A549 (cell line): ENCODE data around the gene DLGAP1. TPM values are rescaled to one million over a fixed set of nuclear protein-coding genes. Genes with fewer than 3 reads are reported as not detected.

Source experiments
- ATAC-seq, 2 experiments: fragments of 200-7000 bp in 1 of 2; fragments of >200 bp in 1 of 2; cut with Nextera tagmentation in 1 of 2; cut with Tn5 transposase in 1 of 2; 3 replicates each; pipeline versions ENCODE4 v1.8.0 to v1.9.1; 2018 to 2020; ENCODE audit warnings: mild to moderate bottlenecking in 1 of 2, moderate library complexity in 1 of 2
- CTCF ChIA-PET: fragments of 300-600 bp; sonication (Branson Sonifier 250); formaldehyde crosslinking; extraction: SDS; loops from one replicate; lab custom pipeline; 2021; ENCODE audit warnings: antibody characterized with exemption, inconsistent platforms; lab: Yijun Ruan, JAX
- POLR2A ChIA-PET: fragments of 350-600 bp; formaldehyde crosslinking; extraction: SDS; loops from one replicate; lab custom pipeline; 2021; ENCODE audit warnings: antibody characterized with exemption, inconsistent platforms; lab: Yijun Ruan, JAX
- DNase-seq, 2 experiments: peaks; one replicate each; pipeline versions ENCODE4 v3.0.0 to v3.0.0-alpha.2; 2011 to 2016; ENCODE audit warnings: low read depth in 1 of 2, low spot score in 1 of 2
- FAIRE-seq: peaks from 2 replicates; lab custom pipeline; 2011; peaks lifted over from hg19 to GRCh38; lab: Jason Lieb, UNC
- H3K27ac ChIP-seq, 2 experiments: fragments of >200 bp; sonication (Bioruptor Twin); formaldehyde crosslinking; 3 replicates each; pipeline ENCODE4 v1.5.1; 2016 to 2017
- H3K4me1 ChIP-seq: fragments of >200 bp; sonication (Bioruptor Twin); formaldehyde crosslinking; 3 replicates; pipeline ENCODE4 v1.6.1; 2016
- H3K4me2 ChIP-seq: fragments of >200 bp; sonication (Bioruptor Twin); formaldehyde crosslinking; 3 replicates; pipeline ENCODE4 v1.6.1; 2016
- H3K4me3 ChIP-seq: fragments of >200 bp; sonication (Bioruptor Twin); formaldehyde crosslinking; 3 replicates; pipeline ENCODE4 v1.5.1; 2016
- H3K9me3 ChIP-seq: fragments of >200 bp; sonication (Bioruptor Twin); formaldehyde crosslinking; 3 replicates; pipeline ENCODE4 v1.6.1; 2016
- BHLHE40 ChIP-seq: IDR thresholded peaks from 2 replicates; pipeline ENCODE4 v1.6.1; 2012; ENCODE audit warnings: low read depth, low read length, inconsistent platforms
- CBX8 ChIP-seq: fragments of 200-600 bp; sonication (generic); IDR thresholded peaks from 2 replicates; pipeline ENCODE4 v1.6.1; 2016
- EHF ChIP-seq: fragments of 250-450 bp; sonication (Bioruptor Pico); IDR thresholded peaks from 2 replicates; pipeline ENCODE4 v1.5.0; 2020; ENCODE audit warnings: mild to moderate bottlenecking
- EP300 ChIP-seq, 2 experiments: fragments of >200 bp; sonication (Bioruptor Twin); formaldehyde crosslinking; IDR thresholded peaks; 2 replicates in 1 of 2; 3 replicates in 1 of 2; pipeline ENCODE4 v1.6.1; 2016 to 2017
- FOSB ChIP-seq: fragments of 250-450 bp; sonication (Bioruptor Pico); IDR thresholded peaks from 2 replicates; pipeline ENCODE4 v1.5.0; 2020; ENCODE audit warnings: mild to moderate bottlenecking, moderate library complexity
- FOSL2 ChIP-seq, 2 experiments: fragments of 450-650 bp in 1 of 2; fragments of >200 bp in 1 of 2; sonication (Bioruptor Twin) in 1 of 2; formaldehyde crosslinking; IDR thresholded peaks; 2 replicates each; pipeline versions ENCODE4 v1.5.0 to v1.6.1; 2016 to 2020; ENCODE audit warnings: mild to moderate bottlenecking in 1 of 2, moderate library complexity in 1 of 2
- GATA3 ChIP-seq: IDR thresholded peaks from 2 replicates; pipeline ENCODE4 v1.6.1; 2012; ENCODE audit warnings: borderline replicate concordance
- JUN ChIP-seq, 2 experiments: fragments of >200 bp; sonication (Bioruptor Twin); formaldehyde crosslinking; IDR thresholded peaks; 2 replicates in 1 of 2; 3 replicates in 1 of 2; pipeline ENCODE4 v1.6.1; 2016 to 2017
- NPAS2 ChIP-seq: fragments of 250-450 bp; sonication (Bioruptor Pico); IDR thresholded peaks from 2 replicates; pipeline ENCODE4 v1.8.0; 2022; ENCODE audit warnings: mild to moderate bottlenecking, moderate library complexity, borderline replicate concordance
- POLR2AphosphoS2 ChIP-seq: conservative IDR thresholded peaks from 2 replicates; pipeline ENCODE4 v1.6.1; 2012; ENCODE audit warnings: low read length, improper control_type of control experiment, inconsistent platforms
- SMC3 ChIP-seq: fragments of >200 bp; sonication (Bioruptor Twin); formaldehyde crosslinking; IDR thresholded peaks from 3 replicates; pipeline ENCODE4 v1.6.1; 2018; ENCODE audit warnings: inconsistent platforms
- SREBF2 ChIP-seq: fragments of 450-650 bp; IDR thresholded peaks from 2 replicates; pipeline ENCODE4 v1.6.1; 2014; ENCODE audit warnings: mild to moderate bottlenecking, moderate library complexity
- TFCP2L1 ChIP-seq: fragments of 250-450 bp; sonication (Bioruptor Pico); IDR thresholded peaks from 2 replicates; pipeline ENCODE4 v1.5.0; 2021; ENCODE audit warnings: mild to moderate bottlenecking
- ZC3H11A ChIP-seq: fragments of 450-650 bp; IDR thresholded peaks from 2 replicates; pipeline ENCODE4 v1.6.1; 2014; ENCODE audit warnings: antibody characterized with exemption, mild to moderate bottlenecking
- ZSCAN20 ChIP-seq: fragments of 250-450 bp; sonication (Bioruptor Pico); IDR thresholded peaks from 2 replicates; pipeline ENCODE4 v1.8.0; 2022; ENCODE audit warnings: mild to moderate bottlenecking, moderate library complexity
- WGBS: methylation state at CpG from one replicate; pipeline ENCODE4 v1.1.6; 2017; ENCODE audit errors: missing lambda C conversion rate; 5-methylcytosine and 5-hydroxymethylcytosine counted together
- polyA plus RNA-seq, 4 experiments: library from polyadenylated mRNA; depleted of rRNA in 3 of 4; stranded (reverse); fragments of >200 nt; fragmentation: RNase III in 1 of 4; extraction: RNeasy Plus Mini Kit Qiagen cat#74134 plus additional on column Dnase treatment in 1 of 4; gene quantifications; 2 replicates in 3 of 4; 3 replicates in 1 of 4; pipeline ENCODE4 v1.2.3, GENCODE V29; 2011 to 2017
- TF ChIP-seq, protein P1 (sequence below): fragments of 450-650 bp; IDR thresholded peaks from 2 replicates; pipeline ENCODE4 v1.6.1; 2014; ENCODE audit warnings: antibody characterized with exemption
- TF ChIP-seq, protein P2 (sequence below): fragments of >200 bp; sonication (Bioruptor Twin); formaldehyde crosslinking; IDR thresholded peaks from 3 replicates; pipeline ENCODE4 v1.5.1; 2016
- TF ChIP-seq, protein P3 (sequence below): IDR thresholded peaks from 2 replicates; pipeline ENCODE4 v1.6.1; 2012

The DLGAP1 gene
- polyA plus RNA-seq, 2 of the 4 experiments (the other 2 are of a cell fraction): 0.04 to 0.12 TPM

DNA sequence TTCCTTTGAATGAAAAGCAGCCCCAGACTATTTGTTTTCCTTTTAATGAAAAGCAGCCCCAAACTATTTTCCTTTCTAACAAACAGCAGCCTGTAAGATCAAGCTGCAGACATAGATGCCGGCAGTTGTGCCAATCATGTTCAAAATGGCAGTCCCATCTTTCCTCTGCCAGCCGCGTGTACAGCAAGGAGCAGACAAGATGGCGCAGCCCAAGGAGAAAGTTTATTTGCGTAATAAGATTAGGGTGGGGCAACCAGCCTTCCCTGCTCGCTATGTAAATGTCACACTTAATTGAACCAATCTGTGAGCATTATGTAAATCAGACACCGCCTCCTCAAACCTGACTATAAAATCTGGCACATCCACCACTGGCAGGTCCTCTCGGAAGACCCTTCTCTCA is 779.1 kb downstream of the DLGAP1 start:
- ATAC-seq: no peak
- CTCF ChIA-PET: interaction anchor here (0.6 to 3.6 kb wide), 4 partner anchors 10 to 393 kb away, joined by 3 to 20 read pairs (median 4); no protein-coding TSS in a partner anchor
- no peak for FAIRE-seq
- H3K9me3 ChIP-seq: no peaks in the 10 kb centered on the region
- no peak for DNase-seq
- H3K4me1 ChIP-seq: peaks cover 35% of the 10 kb centered on the region
- WGBS: 92% methylated on average over 8 of the region's 8 CpGs
- no peak for TF ChIP-seq NPAS2
- TF ChIP-seq POLR2AphosphoS2: no peak
- TF ChIP-seq ZSCAN20 (CRISPR knock-in tag): no peak
- no peak for TF ChIP-seq ZC3H11A
- TF ChIP-seq CBX8: no peak
- no peak for TF ChIP-seq SMC3
- TF ChIP-seq, protein P1, sequence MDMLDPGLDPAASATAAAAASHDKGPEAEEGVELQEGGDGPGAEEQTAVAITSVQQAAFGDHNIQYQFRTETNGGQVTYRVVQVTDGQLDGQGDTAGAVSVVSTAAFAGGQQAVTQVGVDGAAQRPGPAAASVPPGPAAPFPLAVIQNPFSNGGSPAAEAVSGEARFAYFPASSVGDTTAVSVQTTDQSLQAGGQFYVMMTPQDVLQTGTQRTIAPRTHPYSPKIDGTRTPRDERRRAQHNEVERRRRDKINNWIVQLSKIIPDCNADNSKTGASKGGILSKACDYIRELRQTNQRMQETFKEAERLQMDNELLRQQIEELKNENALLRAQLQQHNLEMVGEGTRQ: no peak
- POLR2A ChIA-PET: no interaction called here
- H3K4me3 ChIP-seq: no peak overlapping the region
- peak overlapping the region; percentile 68 to 87 for H3K27ac ChIP-seq
- peak overlapping the region; percentile 41; the same call in 2 of the 3 replicates for H3K4me2 ChIP-seq

DNA sequence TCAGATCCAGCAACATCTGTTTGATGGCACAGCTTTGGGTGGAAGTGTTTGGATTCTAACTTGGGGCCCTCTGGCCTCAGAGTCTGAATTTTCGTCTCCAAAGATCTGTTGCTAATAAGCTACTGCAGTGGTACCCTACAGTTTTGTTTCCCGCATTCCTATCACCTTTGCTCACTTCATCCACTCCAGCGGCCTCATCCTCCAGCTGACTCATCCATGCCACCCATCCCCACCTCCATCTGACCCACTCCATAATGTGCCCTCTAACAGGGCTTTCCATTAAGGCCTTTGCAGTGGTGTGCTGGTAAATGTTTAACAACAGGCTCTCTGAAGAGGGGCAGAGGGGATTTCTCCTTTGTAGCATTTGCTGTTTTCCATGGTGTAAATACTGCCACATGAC is 779.7 kb downstream of the DLGAP1 start:
- peak overlapping the region; percentile 68 to 87 for H3K27ac ChIP-seq
- DNase-seq: peak; percentile 55 to 77

DNA sequence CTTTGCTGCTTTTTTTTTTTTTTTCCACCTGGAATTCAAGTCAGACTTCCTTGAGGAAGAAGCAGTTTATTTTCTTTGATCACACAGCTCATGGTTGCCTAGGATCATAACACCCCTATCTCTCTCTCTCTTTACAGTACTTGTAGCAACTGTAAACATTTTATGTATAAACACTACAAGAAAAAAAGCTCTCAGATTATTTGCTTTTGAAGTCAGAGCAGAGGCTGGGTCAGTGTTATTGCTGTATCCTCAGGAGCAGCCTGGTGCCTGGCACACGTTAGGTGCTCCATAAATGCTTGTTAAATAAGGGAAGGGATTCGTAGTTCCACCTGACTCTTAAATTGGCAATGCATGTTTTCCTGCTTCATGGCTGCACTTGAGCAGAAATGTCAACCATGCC is 783.9 kb downstream of the DLGAP1 start:
- TF ChIP-seq, protein P1: no peak
- TF ChIP-seq ZC3H11A (no peak), FOSL2 (IDR thresholded peaks at IDR 0.05) (no peak), FOSL2 (CRISPR knock-in tag; IDR thresholded peaks at IDR 0.05) (0 out of 2 replicates have a peak, but pooled peaks have one; percentile 16), JUN (IDR thresholded peaks at IDR 0.05) (no peak), GATA3 (0 out of 2 replicates have a peak, but pooled peaks have one; percentile 21), TFCP2L1 (CRISPR knock-in tag) (no peak), EHF (CRISPR knock-in tag) (0 out of 2 replicates have a peak, but pooled peaks have one; percentile 18), BHLHE40 (no peak), FOSB (CRISPR knock-in tag) (no peak), SMC3 (no peak)
- 7% methylated on average over 2 of the region's 2 CpGs for WGBS
- H3K27ac ChIP-seq: peak overlapping the region; percentile 70 to 87
- H3K4me3 ChIP-seq: no peak overlapping the region
- peak overlapping the region; percentile 65 for H3K4me2 ChIP-seq
- ChIA-PET POLR2A (interaction anchor here (0.8 kb wide), 1 partner anchor 68 kb away, joined by 3 read pairs; no protein-coding TSS in a partner anchor), CTCF (interaction anchor here (0.7 to 1.5 kb wide), 2 partner anchors 33 to 389 kb away, joined by 5 read pairs; no protein-coding TSS in a partner anchor)
- DNase-seq: peak in 1 of 2 experiments; percentile 81
- peaks cover 63% of the 10 kb centered on the region for H3K4me1 ChIP-seq
- FAIRE-seq: no peak
- peak; percentile 32 to 52; a peak in 4 of 6 replicates for ATAC-seq
- H3K9me3 ChIP-seq: no peaks in the 10 kb centered on the region

More for the DNA sequence above, 779.7 kb downstream of the DLGAP1 start:
- H3K4me3 ChIP-seq: no peak overlapping the region
- CTCF ChIA-PET: interaction anchor here (0.9 to 3.6 kb wide), 5 partner anchors 10 to 323 kb away, joined by 3 to 20 read pairs (median 4); no protein-coding TSS in a partner anchor
- H3K4me2 ChIP-seq: peak overlapping the region; percentile 41
- peak; percentile 74 to 87; a peak in 5 of 6 replicates for ATAC-seq
- WGBS: 28% methylated on average over 3 of the region's 3 CpGs
- POLR2A ChIA-PET: no interaction called here
- no peaks in the 10 kb centered on the region for H3K9me3 ChIP-seq
- TF ChIP-seq FOSL2 (IDR thresholded peaks at IDR 0.05) (0 out of 2 replicates have a peak, but pooled peaks have one; percentile 22), FOSL2 (CRISPR knock-in tag; IDR thresholded peaks at IDR 0.05) (peak; percentile 63), SREBF2 (no peak), GATA3 (peak; percentile 16; the same call in 1 of the 2 replicates), EP300 (IDR thresholded peaks at IDR 0.05) (no peak)
- TF ChIP-seq, protein P2, sequence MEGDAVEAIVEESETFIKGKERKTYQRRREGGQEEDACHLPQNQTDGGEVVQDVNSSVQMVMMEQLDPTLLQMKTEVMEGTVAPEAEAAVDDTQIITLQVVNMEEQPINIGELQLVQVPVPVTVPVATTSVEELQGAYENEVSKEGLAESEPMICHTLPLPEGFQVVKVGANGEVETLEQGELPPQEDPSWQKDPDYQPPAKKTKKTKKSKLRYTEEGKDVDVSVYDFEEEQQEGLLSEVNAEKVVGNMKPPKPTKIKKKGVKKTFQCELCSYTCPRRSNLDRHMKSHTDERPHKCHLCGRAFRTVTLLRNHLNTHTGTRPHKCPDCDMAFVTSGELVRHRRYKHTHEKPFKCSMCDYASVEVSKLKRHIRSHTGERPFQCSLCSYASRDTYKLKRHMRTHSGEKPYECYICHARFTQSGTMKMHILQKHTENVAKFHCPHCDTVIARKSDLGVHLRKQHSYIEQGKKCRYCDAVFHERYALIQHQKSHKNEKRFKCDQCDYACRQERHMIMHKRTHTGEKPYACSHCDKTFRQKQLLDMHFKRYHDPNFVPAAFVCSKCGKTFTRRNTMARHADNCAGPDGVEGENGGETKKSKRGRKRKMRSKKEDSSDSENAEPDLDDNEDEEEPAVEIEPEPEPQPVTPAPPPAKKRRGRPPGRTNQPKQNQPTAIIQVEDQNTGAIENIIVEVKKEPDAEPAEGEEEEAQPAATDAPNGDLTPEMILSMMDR: no peak
- TF ChIP-seq, protein P3, sequence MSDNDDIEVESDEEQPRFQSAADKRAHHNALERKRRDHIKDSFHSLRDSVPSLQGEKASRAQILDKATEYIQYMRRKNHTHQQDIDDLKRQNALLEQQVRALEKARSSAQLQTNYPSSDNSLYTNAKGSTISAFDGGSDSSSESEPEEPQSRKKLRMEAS: peak; percentile 39; the same call in 1 of the 2 replicates
- no peak for FAIRE-seq
- peaks cover 41% of the 10 kb centered on the region for H3K4me1 ChIP-seq
